ENCODE measurements around the gene ZNF235. TPM values are rescaled to one million over a fixed set of nuclear protein-coding genes. Genes with fewer than 3 reads are reported as not detected.

The ZNF235 gene
- total RNA-seq, 3 donors from 2014 or later (not counting 1 experiment from before 2014, with no cell fraction given): 6.7 to 11.6 (median 8.1) TPM

GRCh38 chr19:44236384-44236783 lies 68.4 kb downstream of the ZNF235 start:
- WGBS (ENCODE audit: insufficient coverage): 92% methylated on average over 8 of the region's 8 CpGs
- no peak for TF ChIP-seq CTCF (IDR thresholded peaks at IDR 0.05)
- Histone ChIP-seq H3K4me1 (ENCODE audit: control insufficient read depth, insufficient read depth, low read length) (no peaks in the 10 kb centered on the region), H3K27ac (ENCODE audit: low read length) (no peak overlapping the region), H3K9me3 (ENCODE audit: control insufficient read depth, insufficient read depth, low read length) (peaks cover 62% of the 10 kb centered on the region), H3K27me3 (ENCODE audit: control insufficient read depth, insufficient read depth, low read length) (no peaks in the 10 kb centered on the region), H3K4me3 (ENCODE audit: low read length) (no peak overlapping the region), H3K36me3 (ENCODE audit: control insufficient read depth, insufficient read depth, low read length) (peaks cover 48% of the 10 kb centered on the region)
- Mint-ChIP-seq H3K27me3 (ENCODE audit: low read depth in 2 of 2) (no peaks in the 10 kb centered on the region), H3K4me1 (no peaks in the 10 kb centered on the region), H3K4me3 (no peak overlapping the region), H3K27ac (no peak overlapping the region), H3K9me3 (peaks cover 15 to 35% of the 10 kb centered on the region in 2 donors), H3K36me3 (peaks cover 59% of the 10 kb centered on the region)
- DNase-seq: no peak
- intact Hi-C loops (cut with micrococcal nuclease): no loop called here
- ATAC-seq: no peak

Other genes starting within 250 kb of the ZNF235 start
- gene ZNF284, start 232.9 kb downstream of the ZNF235 start, total RNA-seq: 1 to 10 TPM; 3.2 to 4.6 (median 3.8) TPM
- gene ZNF224, start 210.7 kb downstream of the ZNF235 start, total RNA-seq: 10 to 100 TPM; 52.2 to 57.6 (median 56.0) TPM
- gene ZNF225, start 191.6 kb downstream of the ZNF235 start, total RNA-seq: 1 to 10 TPM; 1.5 to 3.6 (median 3.0) TPM
- gene ZNF234, start 163.5 kb downstream of the ZNF235 start, total RNA-seq: 1 to 10 TPM; 3.9 to 7.5 (median 5.5) TPM
- 10 to 100 TPM; 11.1 to 16.0 (median 15.0) TPM for gene ZNF226, start 139.9 kb downstream of the ZNF235 start, total RNA-seq
- 10 to 100 TPM; 21.0 to 32.3 (median 23.4) TPM for gene ZNF227, start 92.5 kb downstream of the ZNF235 start, total RNA-seq
- under 1 TPM; 0.14 to 0.39 (median 0.20) TPM for gene ZNF233, start 45.1 kb downstream of the ZNF235 start, total RNA-seq
- gene ZNF112, start 51.7 kb upstream of the ZNF235 start, total RNA-seq: under 1 TPM in 1 of 3 donors, not detected in 2; 0.39 TPM
- gene ZNF285, start 96.6 kb upstream of the ZNF235 start, total RNA-seq: 1 to 10 TPM in 1 of 3 donors, under 1 TPM in 2; 0.82 to 2.2 (median 0.88) TPM
- gene ZNF229, start 143.4 kb upstream of the ZNF235 start, total RNA-seq: under 1 TPM in 2 of 3 donors, not detected in 1; 0.09 to 0.15 TPM
- gene ZNF180, start 195.5 kb upstream of the ZNF235 start, total RNA-seq: 1 to 10 TPM; 6.0 to 8.7 (median 8.0) TPM
- not detected for gene CEACAM20, start 224.7 kb upstream of the ZNF235 start, total RNA-seq

All from natural killer cell (primary cell).